Activated T-helper 17 cell treated with anti-CD3 and anti-CD28 coated beads, Interleukin-2, amount 50 U/mL, for 72 hours (primary cell): ENCODE data around the gene ST7. TPM values are rescaled to one million over a fixed set of nuclear protein-coding genes. Genes with fewer than 3 reads are reported as not detected.
"Not testable (repeated sequence)": the region's sequence is repeated elsewhere in the genome, so short reads cannot be mapped to it uniquely, and the experiment has no call there.

ENCODE experiments used
- ATAC-seq: fragments of 150-1000 bp; cut with Tn5 transposase; replicated peaks from 2 replicates; pipeline ENCODE4 v1.10.0; 2021; ENCODE audit warnings: mild to moderate bottlenecking, moderate library complexity
- H3K27ac Mint-ChIP-seq: one replicate; pipeline ENCODE4 v1.8.0; 2022; ENCODE audit warnings: mixed read lengths
- H3K27me3 Mint-ChIP-seq: one replicate; pipeline ENCODE4 v1.8.0; 2022; ENCODE audit warnings: mixed read lengths
- H3K36me3 Mint-ChIP-seq: one replicate; pipeline ENCODE4 v1.8.0; 2022; ENCODE audit warnings: low read depth, mild to moderate bottlenecking, mixed read lengths
- H3K4me1 Mint-ChIP-seq: one replicate; pipeline ENCODE4 v1.8.0; 2022; ENCODE audit warnings: mixed read lengths
- H3K4me3 Mint-ChIP-seq: one replicate; pipeline ENCODE4 v1.8.0; 2022; ENCODE audit warnings: mild to moderate bottlenecking, mixed read lengths
- H3K9me3 Mint-ChIP-seq: one replicate; pipeline ENCODE4 v1.8.0; 2022; ENCODE audit warnings: mixed read lengths
- total RNA-seq, 2 donors: library from RNA; stranded (reverse); gene quantifications; one replicate each; pipeline ENCODE4 v1.2.3, GENCODE V29; 2022

Gene ST7
- total RNA-seq, 2 donors from 2014 or later = 12.5 to 14.4 TPM

GRCh38 chr7:117098457-117098856 lies 145.2 kb downstream of the ST7 start:
- no peaks in the 10 kb centered on the region for H3K9me3 Mint-ChIP-seq
- ATAC-seq = peak; percentile 48
- no peaks in the 10 kb centered on the region for H3K27me3 Mint-ChIP-seq
- H3K27ac Mint-ChIP-seq = no peak overlapping the region
- no peaks in the 10 kb centered on the region for H3K36me3 Mint-ChIP-seq
- H3K4me3 Mint-ChIP-seq = no peak overlapping the region
- peaks cover 4% of the 10 kb centered on the region for H3K4me1 Mint-ChIP-seq

- H3K27me3 Mint-ChIP-seq = no peaks in the 10 kb centered on the region
- H3K27ac Mint-ChIP-seq = no peak overlapping the region
- peaks cover 4% of the 10 kb centered on the region for H3K4me1 Mint-ChIP-seq
- no peak overlapping the region for H3K4me3 Mint-ChIP-seq
- H3K9me3 Mint-ChIP-seq = no peaks in the 10 kb centered on the region
- ATAC-seq = no peak
- no peaks in the 10 kb centered on the region for H3K36me3 Mint-ChIP-seq
Measured at GRCh38 chr7:117101026-117101425, 147.7 kb downstream of the ST7 start.

DNA sequence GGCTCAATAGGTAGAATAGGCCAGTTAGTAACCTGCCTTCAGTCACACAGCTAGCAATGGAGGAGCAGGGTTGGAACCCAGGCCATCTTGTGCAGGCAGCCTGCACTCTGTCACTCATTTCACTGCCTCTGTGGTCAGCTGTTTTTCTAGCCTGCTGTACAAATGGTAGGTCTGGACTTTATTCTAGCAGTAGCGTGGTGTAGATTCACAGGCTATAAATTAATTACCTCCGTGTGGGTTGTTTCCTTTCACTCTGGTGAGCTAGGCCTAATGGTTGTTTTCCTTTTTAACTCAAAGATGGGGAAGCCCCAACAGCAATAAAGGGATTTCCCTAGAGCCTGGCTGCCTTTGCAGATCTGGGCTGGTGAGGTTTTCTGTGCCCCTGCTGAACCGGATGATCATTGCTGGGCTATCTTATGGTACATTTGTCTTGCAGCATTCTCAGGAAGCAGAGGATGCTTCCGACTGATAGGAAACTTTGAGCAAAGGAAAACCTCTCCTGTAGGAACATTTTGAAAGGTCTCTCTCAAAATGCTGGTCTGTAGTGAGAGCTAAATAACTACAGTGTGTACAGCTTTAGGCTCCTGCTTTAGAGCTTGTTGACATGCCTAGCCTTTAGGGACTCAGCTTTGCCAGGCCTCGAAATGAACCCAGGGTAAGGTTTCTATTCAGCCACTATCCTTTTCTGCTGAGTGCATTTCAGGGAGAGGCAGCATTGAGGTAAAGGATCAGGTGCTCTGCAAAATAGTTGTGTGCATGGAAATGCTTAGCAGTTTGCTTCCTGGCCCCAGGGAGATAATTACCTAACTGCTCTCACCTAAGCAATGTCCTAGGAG lies 157.4 kb downstream of the ST7 start:
- peak overlapping the region; percentile 61 for H3K4me3 Mint-ChIP-seq
- no peaks in the 10 kb centered on the region for H3K27me3 Mint-ChIP-seq
- H3K27ac Mint-ChIP-seq = peak overlapping the region; percentile 78
- peaks cover 24% of the 10 kb centered on the region for H3K4me1 Mint-ChIP-seq
- peak; percentile 98 for ATAC-seq
- H3K36me3 Mint-ChIP-seq = no peaks in the 10 kb centered on the region
- H3K9me3 Mint-ChIP-seq = no peaks in the 10 kb centered on the region

GRCh38 chr7:117111535-117111934 lies 158.2 kb downstream of the ST7 start:
- Mint-ChIP-seq H3K27me3 (no peaks in the 10 kb centered on the region), H3K4me3 (no peak overlapping the region), H3K9me3 (no peaks in the 10 kb centered on the region), H3K27ac (no peak overlapping the region), H3K36me3 (no peaks in the 10 kb centered on the region), H3K4me1 (peaks cover 24% of the 10 kb centered on the region)
- ATAC-seq = no peak

- Mint-ChIP-seq H3K4me3 (no peak overlapping the region), H3K27me3 (no peaks in the 10 kb centered on the region), H3K4me1 (peaks cover 24% of the 10 kb centered on the region), H3K27ac (no peak overlapping the region), H3K9me3 (no peaks in the 10 kb centered on the region), H3K36me3 (no peaks in the 10 kb centered on the region)
- ATAC-seq = no peak
Measured at GRCh38 chr7:117112640-117113039, 159.3 kb downstream of the ST7 start.

GRCh38 chr7:117113871-117114270 lies 160.6 kb downstream of the ST7 start:
- no peak for ATAC-seq
- no peak overlapping the region for H3K27ac Mint-ChIP-seq
- no peak overlapping the region for H3K4me3 Mint-ChIP-seq
- H3K9me3 Mint-ChIP-seq = no peaks in the 10 kb centered on the region
- H3K4me1 Mint-ChIP-seq = peaks cover 15% of the 10 kb centered on the region
- no peaks in the 10 kb centered on the region for H3K27me3 Mint-ChIP-seq
- no peaks in the 10 kb centered on the region for H3K36me3 Mint-ChIP-seq

DNA sequence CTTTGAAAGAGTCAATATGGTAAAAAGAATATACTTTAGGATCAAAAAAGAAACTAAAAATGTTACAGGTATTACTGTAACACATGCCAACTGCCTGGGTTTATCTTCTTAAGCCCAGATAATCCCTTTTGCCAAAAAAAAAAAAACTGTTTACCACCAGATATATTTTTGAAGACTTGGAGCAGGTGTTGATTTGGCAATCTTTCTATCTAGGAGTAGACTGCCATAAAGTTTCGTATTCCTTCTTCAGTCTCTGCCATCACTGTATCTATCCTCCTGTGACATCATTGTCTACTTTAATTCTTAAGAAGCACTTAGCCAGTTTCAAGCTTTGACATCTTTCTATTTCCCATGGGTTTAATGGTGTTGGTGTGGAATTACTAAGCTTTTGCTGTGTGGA lies 161.0 kb downstream of the ST7 start:
- H3K27me3 Mint-ChIP-seq = no peaks in the 10 kb centered on the region

DNA sequence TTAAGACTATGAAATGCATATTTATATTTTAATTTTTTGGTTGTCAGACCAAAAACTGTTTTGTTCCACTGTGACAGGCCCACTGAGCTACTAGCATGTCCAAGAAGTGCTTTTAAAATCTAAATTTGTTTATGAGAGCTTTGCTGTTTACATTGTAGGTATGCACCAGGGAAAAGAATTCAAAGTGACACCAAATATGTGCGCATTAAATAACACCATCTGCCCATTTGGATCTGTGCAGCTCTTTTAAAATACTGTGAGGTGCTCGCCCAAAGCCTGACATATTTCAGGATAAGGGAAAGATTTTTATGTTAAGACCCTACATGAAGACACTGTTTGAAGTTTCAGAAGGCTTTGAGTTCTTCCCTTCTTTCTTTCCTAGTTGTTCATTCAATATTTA lies 162.9 kb downstream of the ST7 start:
- H3K9me3 Mint-ChIP-seq = no peaks in the 10 kb centered on the region
- peaks cover 3% of the 10 kb centered on the region for H3K4me1 Mint-ChIP-seq

More for the DNA sequence above, 161.0 kb downstream of the ST7 start:
- Mint-ChIP-seq H3K36me3 (no peaks in the 10 kb centered on the region), H3K27ac (no peak overlapping the region), H3K4me1 (peaks cover 11% of the 10 kb centered on the region), H3K9me3 (no peaks in the 10 kb centered on the region), H3K4me3 (no peak overlapping the region)
- no peak for ATAC-seq

GRCh38 chr7:117117172-117117571 lies 163.9 kb downstream of the ST7 start:
- ATAC-seq = no peak
- Mint-ChIP-seq H3K36me3 (no peaks in the 10 kb centered on the region), H3K9me3 (no peaks in the 10 kb centered on the region), H3K27me3 (no peaks in the 10 kb centered on the region), H3K27ac (no peak overlapping the region), H3K4me1 (peaks cover 3% of the 10 kb centered on the region), H3K4me3 (no peak overlapping the region)

More for the DNA sequence above, 162.9 kb downstream of the ST7 start:
- Mint-ChIP-seq H3K27me3 (no peaks in the 10 kb centered on the region), H3K4me3 (no peak overlapping the region), H3K36me3 (no peaks in the 10 kb centered on the region), H3K27ac (no peak overlapping the region)
- no peak for ATAC-seq

DNA sequence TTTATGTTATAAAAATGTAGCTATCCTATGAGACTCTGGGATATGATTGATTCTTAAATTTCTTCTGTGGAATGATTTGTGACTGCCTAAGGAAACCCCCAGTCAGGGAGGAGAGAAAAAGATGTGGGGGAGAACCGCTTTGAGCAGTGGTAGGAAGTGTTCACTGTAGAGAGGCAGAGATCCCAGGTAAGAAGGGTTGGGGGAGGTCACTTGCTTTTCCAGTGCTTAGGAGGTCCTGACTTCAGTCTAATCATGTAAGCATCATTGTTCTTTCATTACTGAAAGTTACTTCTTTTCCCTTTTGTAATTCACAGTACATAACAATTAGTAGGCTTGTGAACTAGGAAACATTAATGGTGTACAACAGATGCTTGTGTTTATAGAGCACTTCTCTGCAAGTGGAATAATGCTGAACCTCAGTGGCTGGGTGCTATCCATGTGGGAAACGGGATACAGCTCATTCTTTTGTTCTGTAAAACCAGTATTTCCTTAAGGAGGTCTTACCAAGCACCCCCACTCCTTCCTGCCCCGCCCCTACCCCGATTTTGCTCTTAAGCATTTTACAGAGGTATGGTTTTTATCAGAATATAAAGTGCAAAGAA lies 165.4 kb downstream of the ST7 start:
- no peaks in the 10 kb centered on the region for H3K27me3 Mint-ChIP-seq
- ATAC-seq = no peak
- no peak overlapping the region for H3K27ac Mint-ChIP-seq
- H3K4me3 Mint-ChIP-seq = no peak overlapping the region
- no peaks in the 10 kb centered on the region for H3K9me3 Mint-ChIP-seq
- no peaks in the 10 kb centered on the region for H3K4me1 Mint-ChIP-seq
- no peaks in the 10 kb centered on the region for H3K36me3 Mint-ChIP-seq

GRCh38 chr7:117119192-117119924 lies 166.1 kb downstream of the ST7 start:
- Mint-ChIP-seq H3K27ac (no peak overlapping the region), H3K9me3 (no peaks in the 10 kb centered on the region), H3K36me3 (no peaks in the 10 kb centered on the region), H3K4me3 (no peak overlapping the region), H3K4me1 (peaks cover 1% of the 10 kb centered on the region), H3K27me3 (no peaks in the 10 kb centered on the region)
- ATAC-seq = no peak

- ATAC-seq, H3K9me3 Mint-ChIP-seq, H3K27ac Mint-ChIP-seq, H3K27me3 Mint-ChIP-seq, H3K36me3 Mint-ChIP-seq, H3K4me3 Mint-ChIP-seq, H3K4me1 Mint-ChIP-seq: not testable (repeated sequence)
Measured at GRCh38 chr7:117120321-117120720, 167.0 kb downstream of the ST7 start.

GRCh38 chr7:117122036-117122435 lies 168.7 kb downstream of the ST7 start:
- not testable (repeated sequence) for H3K4me1 Mint-ChIP-seq, H3K36me3 Mint-ChIP-seq, H3K9me3 Mint-ChIP-seq, H3K4me3 Mint-ChIP-seq, ATAC-seq, H3K27me3 Mint-ChIP-seq, H3K27ac Mint-ChIP-seq

DNA sequence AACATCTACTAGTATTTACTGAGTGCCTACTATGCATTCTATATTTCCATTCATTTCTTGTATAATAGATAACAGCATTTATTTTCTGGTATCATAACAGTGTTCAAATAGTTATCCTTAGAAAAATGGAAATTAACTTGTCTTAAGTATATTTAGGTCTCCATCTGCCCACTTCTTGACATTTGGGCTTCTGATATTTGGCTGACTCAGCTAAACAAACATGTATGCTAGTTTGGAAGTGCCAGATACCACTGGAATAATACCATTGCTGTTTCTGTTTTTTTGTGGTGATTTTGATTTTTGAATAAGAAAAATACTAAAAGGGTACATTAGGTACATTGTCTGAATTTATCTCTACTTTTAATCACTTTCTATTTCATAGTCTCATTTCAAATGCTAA lies 169.2 kb downstream of the ST7 start:
- Mint-ChIP-seq H3K36me3 (no peaks in the 10 kb centered on the region), H3K9me3 (no peaks in the 10 kb centered on the region), H3K27ac (no peak overlapping the region), H3K4me1 (peaks cover 5% of the 10 kb centered on the region), H3K27me3 (no peaks in the 10 kb centered on the region), H3K4me3 (no peak overlapping the region)
- no peak for ATAC-seq
